Right forelimb (tissue), 1 donor: ENCODE data around the gene PDGFRB.

ENCODE experiments used
- DNase-seq: peaks from one replicate; pipeline ENCODE4 v3.0.0-alpha.2; 2018

Gene PDGFRB

GRCh38 chr5:150126921-150127265 is 28.8 kb downstream of the PDGFRB start:
- DNase-seq, result no peak

- DNase-seq, result no peak
Observed at GRCh38 chr5:150126199-150126920, 29.3 kb downstream of the PDGFRB start.

- no peak for DNase-seq
Observed at GRCh38 chr5:150125334-150125733, 30.3 kb downstream of the PDGFRB start.

- DNase-seq, result no peak
Observed at GRCh38 chr5:150124596-150124995, 31.0 kb downstream of the PDGFRB start.

- no peak for DNase-seq
Observed at GRCh38 chr5:150124111-150124557, 31.5 kb downstream of the PDGFRB start.

GRCh38 chr5:150123542-150123941 is 32.1 kb downstream of the PDGFRB start:
- DNase-seq, result no peak

GRCh38 chr5:150122536-150123481 is 32.8 kb downstream of the PDGFRB start:
- DNase-seq, result no peak

- DNase-seq, result no peak
Observed at GRCh38 chr5:150122158-150122510, 33.5 kb downstream of the PDGFRB start.

GRCh38 chr5:150121448-150122157 is 34.0 kb downstream of the PDGFRB start:
- no peak for DNase-seq

- peak; percentile 26 for DNase-seq
Observed at GRCh38 chr5:150120617-150121447, 34.8 kb downstream of the PDGFRB start.

GRCh38 chr5:150120062-150120441 is 35.6 kb downstream of the PDGFRB start:
- peak; percentile 36 for DNase-seq

- peak; percentile 35 for DNase-seq
Observed at GRCh38 chr5:150119421-150120061, 36.1 kb downstream of the PDGFRB start.

GRCh38 chr5:150118561-150119229 is 37.0 kb downstream of the PDGFRB start:
- DNase-seq, result peak; percentile 38

GRCh38 chr5:150117945-150118560 is 37.6 kb downstream of the PDGFRB start:
- peak; percentile 36 for DNase-seq

- DNase-seq, result no peak
Observed at GRCh38 chr5:150116667-150117400, 38.8 kb downstream of the PDGFRB start.

GRCh38 chr5:150114773-150115408 is 40.8 kb downstream of the PDGFRB start:
- no peak for DNase-seq

- DNase-seq, result peak; percentile 36
Observed at GRCh38 chr5:150114102-150114641, 41.5 kb downstream of the PDGFRB start.

- DNase-seq, result peak; percentile 42
Observed at GRCh38 chr5:150113047-150113744, 42.4 kb downstream of the PDGFRB start.
